ENCODE measurements around the gene ATP13A2. TPM values are rescaled to one million over a fixed set of nuclear protein-coding genes. Genes with fewer than 3 reads are reported as not detected.
"Not testable (repeated sequence)": the region's sequence is repeated elsewhere in the genome, so short reads cannot be mapped to it uniquely, and the experiment has no call there.

ATP13A2 gene
- total and polyA plus RNA-seq, 8 donors = 11.1 to 249 (median 24.8) TPM

DNA sequence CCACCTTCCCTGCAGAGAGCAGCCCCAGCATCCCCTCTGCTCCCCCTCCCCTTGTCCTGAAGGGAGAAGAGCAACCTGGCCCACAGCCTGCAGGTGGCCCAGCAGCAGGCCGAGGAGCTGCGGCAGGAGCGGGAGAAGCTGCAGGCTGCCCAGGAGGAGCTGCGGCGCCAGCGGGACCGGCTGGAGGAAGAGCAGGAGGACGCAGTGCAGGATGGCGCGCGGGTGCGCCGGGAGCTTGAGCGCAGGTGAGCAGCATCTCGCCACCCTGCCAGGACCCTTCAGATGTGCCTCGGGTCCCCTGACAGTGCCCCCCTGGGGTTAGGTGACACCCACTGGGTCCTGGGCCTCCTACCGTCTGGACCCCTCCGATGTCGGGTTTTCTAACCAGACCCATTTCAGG lies 67.7 kb downstream of the ATP13A2 start:
- peaks cover 13 to 15% (median 14%) of the 10 kb centered on the region in 4 donors for H3K4me1 ChIP-seq
- no peaks in the 10 kb centered on the region for H3K27me3 ChIP-seq
- DNase-seq = no peak
- intact Hi-C loops (cut with DNase I; ENCODE audit: low total_unique reads) = no loop called here
- peaks cover 11 to 100% (median 67%) of the 10 kb centered on the region in 4 donors for H3K36me3 ChIP-seq
- H3K9me3 ChIP-seq = no peaks in the 10 kb centered on the region
- H3K27ac ChIP-seq = no peak overlapping the region
- no peak overlapping the region for H3K4me3 ChIP-seq
- no peak for TF ChIP-seq EP300 (IDR thresholded peaks at IDR 0.05)
- no peak for TF ChIP-seq POLR2A (IDR thresholded peaks at IDR 0.05)
- TF ChIP-seq, protein P1, sequence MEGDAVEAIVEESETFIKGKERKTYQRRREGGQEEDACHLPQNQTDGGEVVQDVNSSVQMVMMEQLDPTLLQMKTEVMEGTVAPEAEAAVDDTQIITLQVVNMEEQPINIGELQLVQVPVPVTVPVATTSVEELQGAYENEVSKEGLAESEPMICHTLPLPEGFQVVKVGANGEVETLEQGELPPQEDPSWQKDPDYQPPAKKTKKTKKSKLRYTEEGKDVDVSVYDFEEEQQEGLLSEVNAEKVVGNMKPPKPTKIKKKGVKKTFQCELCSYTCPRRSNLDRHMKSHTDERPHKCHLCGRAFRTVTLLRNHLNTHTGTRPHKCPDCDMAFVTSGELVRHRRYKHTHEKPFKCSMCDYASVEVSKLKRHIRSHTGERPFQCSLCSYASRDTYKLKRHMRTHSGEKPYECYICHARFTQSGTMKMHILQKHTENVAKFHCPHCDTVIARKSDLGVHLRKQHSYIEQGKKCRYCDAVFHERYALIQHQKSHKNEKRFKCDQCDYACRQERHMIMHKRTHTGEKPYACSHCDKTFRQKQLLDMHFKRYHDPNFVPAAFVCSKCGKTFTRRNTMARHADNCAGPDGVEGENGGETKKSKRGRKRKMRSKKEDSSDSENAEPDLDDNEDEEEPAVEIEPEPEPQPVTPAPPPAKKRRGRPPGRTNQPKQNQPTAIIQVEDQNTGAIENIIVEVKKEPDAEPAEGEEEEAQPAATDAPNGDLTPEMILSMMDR (IDR thresholded peaks at IDR 0.05) = no peak
- no peak for TF ChIP-seq POLR2AphosphoS5 (IDR thresholded peaks at IDR 0.05)
- 88 to 96% (median 95%) methylated on average over 19 of the region's 19 CpGs for whole genome bisulfite sequencing, 5 donors

DNA sequence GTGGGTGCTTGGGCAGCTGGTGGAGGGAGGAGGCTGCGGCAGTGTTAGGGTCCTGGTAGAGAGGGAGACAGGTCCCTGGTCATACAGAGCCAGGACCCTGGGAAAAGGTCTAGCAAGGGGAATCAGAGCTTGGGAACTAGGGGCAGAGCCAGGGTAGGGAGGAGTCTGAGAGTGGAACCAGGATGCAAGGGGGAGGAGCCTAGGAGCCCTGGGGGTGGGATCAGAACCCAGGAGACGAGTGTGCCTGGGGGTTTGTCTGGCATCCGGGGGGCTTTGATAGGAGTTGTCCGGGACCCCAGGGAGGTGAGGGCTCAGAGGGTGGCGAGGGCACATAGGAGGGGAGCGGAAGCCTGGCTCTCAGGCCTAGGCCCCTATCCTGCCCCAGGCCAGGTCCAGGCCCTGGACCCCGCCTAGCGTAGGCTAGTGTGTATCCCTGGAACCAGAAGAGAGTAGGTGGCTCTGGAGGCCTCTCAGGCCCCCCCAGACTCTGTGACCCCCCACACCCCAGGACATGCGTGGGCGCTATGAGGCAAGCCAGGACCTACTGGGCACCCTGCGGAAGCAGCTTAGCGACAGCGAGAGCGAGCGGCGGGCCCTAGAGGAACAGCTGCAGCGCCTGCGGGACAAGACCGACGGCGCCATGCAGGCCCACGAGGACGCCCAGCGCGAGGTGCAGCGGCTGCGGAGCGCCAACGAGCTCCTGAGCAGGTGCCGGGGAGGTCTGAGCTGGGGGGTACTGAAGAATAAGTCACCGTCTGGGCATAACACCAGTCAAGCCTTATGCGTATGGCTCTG lies 72.1 kb downstream of the ATP13A2 start:
- H3K4me1 ChIP-seq; H3K4me3 ChIP-seq; H3K27me3 ChIP-seq; H3K9me3 ChIP-seq; H3K27ac ChIP-seq; DNase-seq; intact Hi-C loops (cut with DNase I; ENCODE audit: low total_unique reads): not testable (repeated sequence)
- 92 to 96% (median 95%) methylated on average over 21 to 32 of the region's 32 CpGs for WGBS, 5 donors
- peaks cover 2 to 98% (median 80%) of the 10 kb centered on the region in 4 donors for H3K36me3 ChIP-seq

- Histone ChIP-seq H3K27ac (no peak overlapping the region), H3K9me3 (no peaks in the 10 kb centered on the region), H3K4me1 (no peaks in the 10 kb centered on the region), H3K4me3 (peak overlapping the region in 1 of 4 donors; percentile 31), H3K27me3 (no peaks in the 10 kb centered on the region), H3K36me3 (peaks cover 2 to 98% (median 70%) of the 10 kb centered on the region in 4 donors)
- no peak for DNase-seq
- 56 to 84% (median 72%) methylated on average over 44 to 51 of the region's 51 CpGs for WGBS, 5 donors
- no peak for TF ChIP-seq POLR2AphosphoS5 (IDR thresholded peaks at IDR 0.05)
- TF ChIP-seq, protein P1 (IDR thresholded peaks at IDR 0.05) = no peak
- no peak for TF ChIP-seq EP300 (IDR thresholded peaks at IDR 0.05)
- no peak for TF ChIP-seq POLR2A (IDR thresholded peaks at IDR 0.05)
- intact Hi-C loops (cut with DNase I; ENCODE audit: low total_unique reads) = no loop called here
These were observed 73.1 kb downstream of the ATP13A2 start for GRCh38 chr1:16938351-16939321.

- H3K27me3 ChIP-seq; H3K27ac ChIP-seq; DNase-seq; H3K4me1 ChIP-seq; H3K9me3 ChIP-seq; intact Hi-C loops (cut with DNase I; ENCODE audit: low total_unique reads); H3K4me3 ChIP-seq: not testable (repeated sequence)
- H3K36me3 ChIP-seq = peaks cover 2 to 98% (median 65%) of the 10 kb centered on the region in 4 donors
- WGBS, 5 donors = 83 to 95% (median 90%) methylated on average over 16 of the region's 16 CpGs
These were observed 75.1 kb downstream of the ATP13A2 start for GRCh38 chr1:16936580-16936979.

Other genes with a start within 250 kb of the ATP13A2 start
- 1,000 to 10,000 TPM in 1 of 5 donors, under 1 TPM in 4; under 0.01 to 9,966 (median under 0.01) TPM for gene RNU1-2, start 115.9 kb downstream of the ATP13A2 start, total RNA-seq
- gene RNU1-2, start 115.9 kb downstream of the ATP13A2 start, polyA plus RNA-seq = not detected
- gene CROCC, start 90.0 kb downstream of the ATP13A2 start, total RNA-seq = 100 to 1,000 TPM in 1 of 5 donors, 10 to 100 TPM in 4; 14.0 to 942 (median 49.1) TPM
- gene CROCC, start 90.0 kb downstream of the ATP13A2 start, polyA plus RNA-seq = 10 to 100 TPM; 17.0 to 27.1 (median 26.2) TPM
- gene MFAP2, start 31.3 kb downstream of the ATP13A2 start, total RNA-seq = 10 to 100 TPM in 1 of 5 donors, 1 to 10 TPM in 3, not detected in 1; 5.5 to 31.5 (median 9.3) TPM
- 10 to 100 TPM in 1 of 3 donors, 1 to 10 TPM in 2; 2.7 to 10.8 (median 4.2) TPM for gene MFAP2, start 31.3 kb downstream of the ATP13A2 start, polyA plus RNA-seq
- 100 to 1,000 TPM in 3 of 5 donors, 10 to 100 TPM in 2; 42.6 to 246 (median 117) TPM for gene SDHB, start 42.1 kb upstream of the ATP13A2 start, total RNA-seq
- 100 to 1,000 TPM in 2 of 3 donors, 10 to 100 TPM in 1; 91.6 to 151 (median 125) TPM for gene SDHB, start 42.1 kb upstream of the ATP13A2 start, polyA plus RNA-seq
- gene PADI2, start 107.5 kb upstream of the ATP13A2 start, total RNA-seq = 10 to 100 TPM in 1 of 5 donors, 1 to 10 TPM in 3, not detected in 1; 1.3 to 86.0 (median 3.9) TPM
- gene PADI2, start 107.5 kb upstream of the ATP13A2 start, polyA plus RNA-seq = under 1 TPM; 0.31 to 0.50 (median 0.33) TPM
- under 1 TPM in 1 of 5 donors, not detected in 4; 0.37 TPM for gene PADI1, start 193.2 kb upstream of the ATP13A2 start, total RNA-seq
- 10 to 100 TPM in 1 of 3 donors, not detected in 2; 98.2 TPM for gene PADI1, start 193.2 kb upstream of the ATP13A2 start, polyA plus RNA-seq
- gene PADI3, start 237.2 kb upstream of the ATP13A2 start, total RNA-seq = not detected
- 1 to 10 TPM in 1 of 3 donors, not detected in 2; 5.4 TPM for gene PADI3, start 237.2 kb upstream of the ATP13A2 start, polyA plus RNA-seq

All from stomach (tissue), 9 donors.